ENCODE results near the gene MYT1.

The MYT1 gene

GRCh38 chr20:64139199-64140060, 24.8 kb upstream of the MYT1 start:
- DNase-seq (ENCODE audit: low read depth, low spot score), result no peak

GRCh38 chr20:64140061-64140931, 24.0 kb upstream of the MYT1 start:
- DNase-seq (ENCODE audit: low read depth, low spot score), result no peak

GRCh38 chr20:64140956-64141355, 23.3 kb upstream of the MYT1 start:
- no peak for DNase-seq (ENCODE audit: low read depth, low spot score)

GRCh38 chr20:64142590-64142989, 21.7 kb upstream of the MYT1 start:
- no peak for DNase-seq (ENCODE audit: low read depth, low spot score)

GRCh38 chr20:64143018-64143801, 21.0 kb upstream of the MYT1 start:
- no peak for DNase-seq (ENCODE audit: low read depth, low spot score)

GRCh38 chr20:64144144-64144912, 19.9 kb upstream of the MYT1 start:
- no peak for DNase-seq (ENCODE audit: low read depth, low spot score)

GRCh38 chr20:64145458-64146300, 18.6 kb upstream of the MYT1 start:
- DNase-seq (ENCODE audit: low read depth, low spot score), result no peak

- no peak for DNase-seq (ENCODE audit: low read depth, low spot score)
Observed at GRCh38 chr20:64146301-64146935, 17.8 kb upstream of the MYT1 start.

GRCh38 chr20:64146936-64147477, 17.2 kb upstream of the MYT1 start:
- no peak for DNase-seq (ENCODE audit: low read depth, low spot score)

- no peak for DNase-seq (ENCODE audit: low read depth, low spot score)
Observed at GRCh38 chr20:64148581-64148980, 15.7 kb upstream of the MYT1 start.

- DNase-seq (ENCODE audit: low read depth, low spot score), result no peak
Observed at GRCh38 chr20:64149141-64149540, 15.1 kb upstream of the MYT1 start.

- no peak for DNase-seq (ENCODE audit: low read depth, low spot score)
Observed at GRCh38 chr20:64149809-64150560, 14.3 kb upstream of the MYT1 start.

- DNase-seq (ENCODE audit: low read depth, low spot score), result no peak
Observed at GRCh38 chr20:64150756-64151632, 13.3 kb upstream of the MYT1 start.

GRCh38 chr20:64151633-64152530, 12.4 kb upstream of the MYT1 start:
- no peak for DNase-seq (ENCODE audit: low read depth, low spot score)

- DNase-seq (ENCODE audit: low read depth, low spot score), result no peak
Observed at GRCh38 chr20:64152906-64153305, 11.3 kb upstream of the MYT1 start.

GRCh38 chr20:64153410-64153809, 10.8 kb upstream of the MYT1 start:
- no peak for DNase-seq (ENCODE audit: low read depth, low spot score)
